HG02571 (cell line): Measurements from ENCODE around the gene CCL13.

Experiments
- ATAC-seq: cut with Tn5 transposase; IDR thresholded peaks from one replicate; pipeline ENCODE4 v1.9.1; 2021; ENCODE audit warnings: mild to moderate bottlenecking, moderate library complexity; ENCODE audit not compliant: unreplicated experiment

Gene CCL13

DNA sequence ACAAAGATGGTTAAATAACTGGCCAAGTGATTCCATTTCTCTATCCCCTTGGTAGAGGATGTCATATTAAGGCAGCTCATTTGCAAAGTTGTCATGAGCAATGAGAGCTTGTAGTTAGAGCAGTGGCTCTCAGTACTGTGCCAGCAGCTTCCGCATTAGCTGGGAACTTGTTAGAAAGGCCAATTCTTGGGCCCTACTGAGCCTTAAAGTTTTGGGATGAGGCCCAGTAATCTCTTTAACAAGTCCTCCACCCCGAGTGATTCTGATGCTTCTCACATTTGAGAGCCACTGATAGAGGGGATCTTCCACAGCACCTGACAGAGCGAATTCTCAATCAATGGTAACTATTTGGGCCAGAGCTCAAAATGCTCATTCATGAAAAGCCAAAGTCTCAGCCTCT, 26.9 kb downstream of the CCL13 start:
- ATAC-seq, result no peak

DNA sequence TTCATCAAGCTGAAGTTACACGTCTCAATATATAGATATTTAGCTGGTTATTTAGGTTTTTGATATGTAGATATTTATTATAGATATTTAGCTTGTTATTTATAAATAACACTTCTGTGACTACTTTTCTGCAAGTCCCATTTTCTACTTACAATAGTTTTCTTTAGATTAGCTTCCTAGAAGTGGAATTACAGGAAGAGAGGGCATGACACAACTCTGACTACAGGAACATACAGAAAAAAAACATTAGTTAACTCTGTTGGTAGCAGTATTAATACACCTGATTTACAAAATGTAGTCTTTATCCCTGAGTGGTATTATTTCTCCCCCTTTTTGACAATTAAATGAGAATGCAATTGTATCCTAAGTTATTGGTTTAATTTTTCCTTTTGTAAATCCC, 28.0 kb downstream of the CCL13 start:
- ATAC-seq, result no peak

DNA sequence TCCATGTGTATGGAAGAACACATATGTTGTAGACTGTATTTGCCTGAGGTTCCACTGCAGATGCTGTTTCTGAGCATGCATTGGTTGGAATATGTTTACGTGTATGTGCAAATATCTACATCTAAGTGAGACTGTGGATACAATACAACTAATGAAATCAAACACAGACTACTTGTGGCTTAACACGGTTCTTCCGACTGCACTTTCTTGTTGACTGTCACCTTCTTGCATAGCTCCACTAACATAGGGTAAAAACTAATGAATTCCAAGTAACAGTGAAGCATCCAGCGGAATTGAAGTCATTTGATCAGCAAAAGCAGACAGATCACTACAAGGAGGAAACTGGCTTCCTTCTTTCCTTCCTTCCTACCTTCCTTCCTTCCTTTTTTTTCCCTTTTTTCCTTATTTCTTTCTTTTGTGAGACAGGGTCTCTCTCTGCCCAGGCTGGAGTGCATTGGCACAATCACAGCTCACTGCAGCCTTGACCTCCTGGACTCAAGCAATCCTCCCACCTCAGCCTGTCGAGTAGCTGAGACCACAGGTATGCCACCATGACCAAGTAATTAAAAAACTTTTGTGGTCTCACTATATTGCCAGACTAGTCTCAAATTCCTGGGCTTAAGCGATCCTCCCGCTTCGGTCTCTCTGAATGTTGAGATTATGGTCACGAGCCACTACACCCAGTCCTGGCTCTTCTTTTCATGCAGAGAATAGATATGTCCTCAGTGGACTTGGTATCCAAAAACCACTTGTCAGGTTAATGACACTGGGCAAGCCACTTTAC, 28.7 kb downstream of the CCL13 start:
- ATAC-seq, result no peak

DNA sequence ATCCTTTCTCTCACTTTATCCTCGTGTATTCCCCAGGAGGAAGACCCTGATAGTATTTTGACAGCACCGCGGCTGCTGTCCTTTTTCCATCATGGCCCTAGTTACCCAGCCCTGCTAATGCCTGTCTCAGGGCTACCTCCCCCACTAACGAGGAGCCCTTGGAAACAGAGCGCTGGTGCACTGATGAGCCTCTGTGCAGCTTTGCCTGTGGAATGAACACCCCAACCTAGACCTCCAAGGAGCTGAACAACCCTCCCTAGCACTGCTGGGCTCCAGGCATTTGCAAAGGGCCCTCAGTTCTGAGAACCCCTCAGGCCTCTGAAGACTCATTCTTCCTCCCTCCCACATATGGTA, 30.0 kb downstream of the CCL13 start:
- ATAC-seq, result no peak

DNA sequence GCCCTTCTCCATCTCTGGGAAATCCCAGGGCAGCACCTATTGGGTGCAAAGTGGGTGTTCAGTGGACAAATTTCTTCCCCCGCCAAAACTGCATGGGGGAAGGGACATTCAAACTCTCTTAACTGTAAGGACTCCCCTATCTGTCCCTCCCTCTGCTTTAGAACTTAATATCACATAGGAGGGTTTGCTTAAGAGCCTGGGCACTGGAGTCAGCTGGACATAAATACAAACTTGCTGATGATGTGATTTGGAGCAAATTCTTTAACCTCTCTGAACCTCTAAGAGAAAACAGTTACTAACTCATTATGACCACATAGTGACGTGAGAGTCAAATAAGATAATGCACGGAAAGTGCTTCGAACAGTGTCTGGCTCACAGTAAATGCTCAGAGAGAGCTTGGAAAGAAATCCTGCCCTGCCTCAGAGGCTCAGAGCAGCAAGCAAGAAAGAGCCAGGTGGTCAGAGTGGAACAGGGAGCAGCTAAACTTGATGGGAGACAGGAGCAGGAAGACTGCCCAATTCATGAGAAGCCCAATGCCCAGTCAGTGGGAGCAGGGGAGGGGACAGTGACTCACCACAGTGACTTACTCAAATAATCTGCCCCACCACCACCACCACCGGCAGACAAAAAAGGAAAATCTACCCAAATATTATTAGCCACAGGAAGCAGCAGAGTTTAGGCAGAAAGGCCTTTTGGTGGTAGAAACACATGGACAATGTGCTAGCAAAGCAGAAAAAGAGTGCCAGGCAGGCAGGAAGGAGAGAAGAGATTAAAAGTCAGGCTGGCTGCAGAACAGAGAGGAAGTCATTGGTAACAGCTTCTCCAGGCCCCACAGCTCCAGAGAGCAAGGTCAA, 30.6 kb downstream of the CCL13 start:
- ATAC-seq, result no peak

DNA sequence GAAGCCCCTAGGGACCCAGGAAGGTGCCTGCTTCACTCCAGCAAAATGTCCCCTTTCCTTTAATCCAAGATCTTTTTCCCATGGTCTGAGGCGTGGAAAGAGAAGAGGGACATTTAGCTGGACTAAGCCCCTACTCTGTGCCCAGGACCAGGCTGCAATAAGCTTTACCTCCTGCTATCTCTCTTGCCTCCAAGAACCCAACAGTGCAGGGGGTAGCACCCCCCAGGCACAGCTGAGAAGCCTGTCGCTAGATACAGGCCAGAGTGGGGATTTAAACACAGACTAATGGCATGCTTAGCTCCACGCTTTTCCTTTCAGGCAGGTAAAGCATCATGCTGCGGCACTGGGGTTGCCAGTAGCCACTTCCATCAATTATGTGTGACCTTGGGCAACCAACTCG, 31.3 kb downstream of the CCL13 start:
- ATAC-seq, result no peak

DNA sequence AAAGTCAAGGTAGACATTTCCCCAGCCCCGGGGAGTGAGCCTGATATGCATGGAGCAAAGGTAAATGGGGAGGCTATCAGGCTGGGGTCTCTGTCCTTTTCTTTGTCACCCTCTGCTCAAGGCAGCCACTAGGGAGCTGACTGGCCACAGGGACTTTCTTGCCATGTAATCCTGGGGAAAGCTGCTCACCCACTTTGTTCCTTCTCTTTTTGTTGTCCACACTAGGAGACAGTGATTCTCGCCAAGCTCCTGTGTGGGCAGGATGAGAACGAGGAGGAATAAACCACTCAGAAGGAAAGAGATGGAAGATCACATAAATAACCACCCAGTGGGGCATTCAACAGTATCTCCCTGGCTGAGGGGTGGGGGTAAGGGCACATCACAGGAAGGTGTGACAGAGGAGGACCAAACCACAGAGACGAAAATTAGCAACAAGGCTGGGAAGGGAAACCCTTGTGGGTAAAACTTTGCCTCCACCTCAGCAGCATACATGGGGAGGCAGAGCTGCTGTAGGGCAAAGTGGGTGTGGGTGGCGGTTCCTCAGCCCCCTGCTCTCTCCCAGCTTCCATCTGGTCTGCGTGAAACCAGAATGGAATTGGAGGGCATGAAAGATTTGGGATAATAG, 33.0 kb downstream of the CCL13 start:
- no peak for ATAC-seq

DNA sequence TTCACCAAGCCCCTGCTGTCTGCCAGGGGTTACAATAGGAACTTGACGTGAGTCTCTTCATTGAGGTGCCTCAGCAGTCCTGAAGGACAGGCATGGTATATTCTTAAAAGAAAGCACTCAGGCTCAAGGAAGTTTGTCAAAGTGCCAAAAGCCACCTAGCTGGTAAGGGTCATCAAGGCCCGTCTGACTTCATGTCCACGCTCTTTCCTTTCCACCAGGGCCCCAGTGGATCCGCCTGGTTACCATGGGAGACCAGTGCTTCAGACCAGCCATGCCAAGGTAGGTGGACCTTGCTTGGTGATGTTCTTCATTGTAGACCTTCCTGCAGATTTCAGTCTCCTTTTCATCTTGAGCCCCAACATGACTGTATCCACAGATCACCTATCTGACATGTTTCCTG, 34.4 kb downstream of the CCL13 start:
- ATAC-seq, result no peak

DNA sequence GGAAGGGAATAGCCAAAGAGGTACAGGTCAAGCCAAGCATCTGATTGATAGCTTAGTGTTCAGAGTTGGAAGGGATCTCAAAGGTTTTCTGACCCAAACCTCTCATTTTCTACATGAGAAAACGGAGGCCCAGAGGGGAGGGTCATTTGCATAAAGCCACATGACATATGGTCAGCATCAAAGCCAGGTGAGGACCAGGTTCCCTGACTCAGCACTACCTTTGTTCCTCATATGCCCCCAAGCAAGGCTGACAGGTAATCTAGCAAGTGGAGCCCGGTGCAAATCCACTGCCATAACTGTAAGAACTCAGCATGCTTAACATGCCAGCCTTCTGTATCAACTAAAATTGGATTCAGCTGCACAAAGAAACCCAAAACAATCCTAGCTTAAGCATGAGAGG, 35.0 kb downstream of the CCL13 start:
- ATAC-seq, result no peak

DNA sequence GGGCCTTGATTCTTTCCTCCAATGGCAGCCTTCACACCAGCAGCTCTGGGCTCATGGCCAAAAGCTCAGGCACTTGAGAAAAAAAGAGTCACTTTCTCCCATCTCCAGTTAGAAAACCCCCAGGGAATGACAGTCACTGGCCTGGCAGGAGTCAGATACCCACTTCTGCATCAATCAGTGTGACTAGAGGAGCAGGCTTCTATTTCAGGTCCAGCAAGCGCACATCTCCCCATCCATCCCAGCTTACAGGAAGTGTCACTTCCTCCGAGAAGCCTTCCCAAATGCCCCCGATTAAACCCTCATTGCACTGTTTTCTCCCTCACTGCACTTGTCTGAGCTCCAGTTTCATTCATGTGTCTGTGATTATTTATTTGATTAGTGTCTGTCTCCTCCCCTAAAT, 37.1 kb downstream of the CCL13 start:
- ATAC-seq, result no peak

DNA sequence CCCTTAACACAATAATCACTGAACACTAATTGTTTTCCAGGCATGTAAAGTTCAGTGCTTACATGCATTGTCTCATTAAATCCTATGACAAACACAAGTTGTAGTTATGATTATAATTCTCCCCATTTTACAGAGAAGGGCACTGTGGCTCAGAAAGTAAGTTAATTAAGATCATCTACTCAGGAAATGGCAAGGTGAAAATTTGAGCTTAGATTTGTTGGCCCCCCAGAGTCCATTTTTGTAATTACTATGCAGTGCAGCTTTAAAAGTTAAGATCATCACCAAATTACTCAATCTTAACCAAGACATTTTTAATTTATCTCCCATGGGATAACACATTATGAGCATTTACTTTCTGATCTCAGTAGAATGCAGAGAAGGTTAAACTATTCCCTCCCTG, 41.0 kb downstream of the CCL13 start:
- no peak for ATAC-seq

DNA sequence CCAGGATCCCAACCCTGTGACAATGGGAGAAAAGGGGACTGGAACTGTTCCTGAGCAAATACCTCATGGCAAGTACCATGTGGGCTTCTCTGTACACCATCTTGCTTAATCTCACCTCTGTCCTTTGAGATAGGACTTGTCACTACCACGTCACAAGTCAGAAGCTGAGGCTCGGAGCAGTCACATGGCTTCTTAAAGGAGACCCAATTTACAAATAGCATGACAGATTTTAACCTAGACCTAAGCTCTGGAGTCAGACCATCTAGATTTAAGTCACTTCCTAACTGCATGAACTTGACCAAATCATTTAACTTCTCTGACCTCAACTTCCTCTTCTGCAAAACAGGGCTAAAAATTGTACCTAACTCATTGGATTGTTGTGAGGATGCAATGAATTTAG, 42.7 kb downstream of the CCL13 start:
- no peak for ATAC-seq

DNA sequence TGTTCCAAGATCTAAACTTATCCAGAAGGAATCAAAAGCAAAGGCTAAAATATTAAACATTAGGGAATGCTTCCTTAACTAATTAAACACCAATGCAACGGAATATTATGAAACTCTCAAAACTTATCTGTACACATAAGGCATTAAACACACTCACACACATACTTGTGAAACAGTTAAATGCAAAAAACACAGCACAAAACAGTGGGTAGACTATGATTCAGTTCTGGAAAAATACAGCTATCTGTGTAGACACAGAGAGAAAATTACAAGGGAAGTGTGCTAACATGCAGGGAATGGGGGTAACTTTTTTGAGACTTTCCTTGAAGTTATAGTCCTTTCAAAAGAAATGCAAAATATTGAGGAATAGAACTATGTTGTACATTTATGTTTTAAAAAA, 43.4 kb downstream of the CCL13 start:
- ATAC-seq, result no peak

DNA sequence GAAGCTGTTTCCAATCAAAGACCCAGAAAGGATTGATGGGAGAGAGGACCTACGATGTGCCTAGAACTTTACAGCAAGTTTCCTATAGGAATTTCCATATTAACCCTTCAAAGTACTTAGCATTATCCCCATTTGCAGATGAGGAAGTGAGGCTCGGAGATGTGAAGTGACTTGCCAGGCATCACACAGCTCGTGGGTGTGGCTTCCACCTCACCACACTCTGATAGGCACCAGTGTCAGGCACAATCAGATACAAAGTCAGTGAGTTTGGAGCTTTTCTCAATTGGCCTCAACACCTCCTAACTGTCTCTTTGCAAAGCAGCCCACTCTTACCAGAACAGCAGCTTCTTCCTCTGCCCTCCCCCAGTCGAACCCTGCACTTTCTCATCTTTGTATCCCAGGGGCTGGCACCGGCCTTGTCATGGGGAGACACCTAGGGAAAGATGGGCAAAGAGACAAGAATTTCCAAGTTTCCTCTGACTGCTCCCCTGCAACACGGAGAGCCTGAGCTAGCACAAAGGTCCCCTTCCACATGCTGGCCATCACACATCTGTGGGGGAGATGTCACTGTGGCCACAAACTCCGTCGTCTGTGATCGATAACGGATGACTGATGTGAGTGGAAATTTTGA, 44.1 kb downstream of the CCL13 start:
- no peak for ATAC-seq

DNA sequence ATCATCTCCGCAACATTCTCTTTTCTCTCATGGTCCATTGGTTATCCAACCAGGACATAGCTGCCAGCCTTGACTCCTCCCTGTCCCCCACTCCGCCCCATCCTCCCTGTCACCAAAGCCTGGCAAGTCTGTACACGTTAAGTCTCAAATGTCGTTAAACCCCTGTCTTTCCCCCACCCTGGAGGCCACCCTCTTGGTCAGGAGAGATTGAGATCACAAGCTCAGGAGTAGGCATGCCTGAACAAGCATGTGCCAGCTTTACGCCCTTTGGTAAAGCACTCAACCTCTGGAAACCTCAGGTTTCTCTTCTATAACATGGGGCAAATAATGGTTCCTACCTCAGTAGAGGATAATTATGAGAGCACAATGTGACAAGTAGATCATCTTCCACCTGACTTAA, 44.9 kb downstream of the CCL13 start:
- no peak for ATAC-seq

DNA sequence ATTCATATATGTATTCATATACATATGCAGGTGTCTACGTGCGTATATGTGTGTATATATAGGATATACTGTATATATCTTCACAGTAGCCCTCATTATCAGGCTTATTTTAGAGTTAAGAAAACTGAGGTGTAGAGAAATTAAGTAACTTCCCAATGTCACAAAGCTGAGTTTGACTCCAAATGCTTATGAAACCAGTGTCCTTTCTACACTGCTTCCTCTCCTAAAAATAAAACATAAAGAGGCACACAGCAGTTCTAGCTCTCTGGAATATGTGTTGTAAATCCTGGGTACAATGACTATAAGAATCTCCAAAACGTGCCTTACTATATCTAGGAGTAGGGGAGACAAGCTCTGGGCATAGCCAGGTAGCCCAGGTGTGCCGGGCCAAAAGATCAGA, 46.7 kb downstream of the CCL13 start:
- ATAC-seq, result no peak

DNA sequence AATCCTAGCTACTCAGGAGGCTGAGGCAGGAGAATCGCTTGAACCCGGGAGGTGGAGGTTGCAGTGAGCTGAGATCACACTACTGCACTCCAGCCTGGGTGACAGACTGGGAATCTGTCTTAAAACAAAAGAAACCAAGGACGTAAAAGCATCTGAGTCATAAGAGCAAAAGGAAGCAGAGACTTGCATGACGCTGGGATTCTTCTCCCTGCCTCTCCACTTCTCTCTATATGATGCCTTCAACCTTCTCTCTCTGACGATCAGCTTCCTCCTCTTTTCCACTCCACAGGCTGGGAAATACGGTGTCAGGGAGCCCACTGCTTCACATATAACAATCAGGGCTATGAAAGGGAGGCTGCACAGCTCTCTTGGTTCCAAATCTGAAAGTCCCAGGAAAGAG, 49.9 kb downstream of the CCL13 start:
- no peak for ATAC-seq
